Measurements from ENCODE around the gene PHTF1.

Gene PHTF1
- 14.0 to 18.3 (median 18.1) reads per million in 3 experiments for total RNA-seq

- DNase-seq = peak; percentile 40
Observed at GRCh38 chr1:113759333-113760101, at the start of gene PHTF1. PHTF1 (minus strand) TSS chr1:113759486; CDS start chr1:113758703, 783 bp downstream.

GRCh38 chr1:113808450-113809195 is 49.3 kb upstream of the PHTF1 start:
- no peak for DNase-seq

- no peak for DNase-seq
Observed at GRCh38 chr1:113805639-113806038, 46.4 kb upstream of the PHTF1 start.

GRCh38 chr1:113805256-113805531 is 45.9 kb upstream of the PHTF1 start:
- no peak for DNase-seq

- no peak for DNase-seq
Observed at GRCh38 chr1:113804421-113805255, 45.4 kb upstream of the PHTF1 start.

GRCh38 chr1:113802367-113803007 is 43.2 kb upstream of the PHTF1 start:
- DNase-seq = no peak

GRCh38 chr1:113800487-113800886 is 41.2 kb upstream of the PHTF1 start:
- no peak for DNase-seq

- no peak for DNase-seq
Observed at GRCh38 chr1:113797472-113797871, 38.2 kb upstream of the PHTF1 start.

GRCh38 chr1:113793878-113794834 is 34.9 kb upstream of the PHTF1 start:
- no peak for DNase-seq

- DNase-seq = no peak
Observed at GRCh38 chr1:113792986-113793385, 33.7 kb upstream of the PHTF1 start.

- DNase-seq = peak; percentile 13
Observed at GRCh38 chr1:113792471-113792870, 33.2 kb upstream of the PHTF1 start.

- DNase-seq = no peak
Observed at GRCh38 chr1:113788802-113789201, 29.5 kb upstream of the PHTF1 start.

- no peak for DNase-seq
Observed at GRCh38 chr1:113787663-113788062, 28.4 kb upstream of the PHTF1 start.

- no peak for DNase-seq
Observed at GRCh38 chr1:113786069-113786468, 26.8 kb upstream of the PHTF1 start.

GRCh38 chr1:113784104-113784779 is 25.0 kb upstream of the PHTF1 start:
- peak; percentile 32 for DNase-seq

- peak; percentile 74 for DNase-seq
Observed at GRCh38 chr1:113783254-113784103, 24.2 kb upstream of the PHTF1 start.

- no peak for DNase-seq
Observed at GRCh38 chr1:113782406-113782805, 23.1 kb upstream of the PHTF1 start.

GRCh38 chr1:113780374-113781146 is 21.3 kb upstream of the PHTF1 start:
- peak; percentile 24 for DNase-seq

GRCh38 chr1:113779542-113779941 is 20.3 kb upstream of the PHTF1 start:
- DNase-seq = no peak
